A549 (cell line): ENCODE results near the gene PPP3CB.
A peak's percentile ranks its signal among the peaks of the same experiment; 100 is the strongest.

Experiments used
- CHD2 ChIP-seq: fragments of 150-350 bp; IDR thresholded peaks from 2 replicates; pipeline ENCODE4 v1.6.1; 2014; ENCODE audit warnings: low read length; ENCODE audit not compliant: partially characterized antibody
- FOXS1 ChIP-seq: fragments of 250-450 bp; sonication (Bioruptor Pico); IDR thresholded peaks from 2 replicates; pipeline ENCODE4 v1.5.0; 2020; ENCODE audit warnings: mild to moderate bottlenecking, moderate library complexity
- HOXB5 ChIP-seq: fragments of 250-450 bp; sonication (Bioruptor Pico); IDR thresholded peaks from 2 replicates; pipeline ENCODE4 v1.5.0; 2020; ENCODE audit warnings: mild to moderate bottlenecking, moderate library complexity
- JUN ChIP-seq, 2 experiments: fragments of >200 bp; sonication (Bioruptor Twin); formaldehyde crosslinking; IDR thresholded peaks; 2 replicates in 1 of 2; 3 replicates in 1 of 2; pipeline ENCODE4 v1.6.1; 2016 to 2017
- KDM1A ChIP-seq: fragments of 200-600 bp; sonication (generic); IDR thresholded peaks from 2 replicates; pipeline ENCODE4 v1.6.1; 2016; ENCODE audit warnings: low read depth, mild to moderate bottlenecking
- KDM5A ChIP-seq: fragments of 200-600 bp; sonication (generic); IDR thresholded peaks from 2 replicates; pipeline ENCODE4 v1.6.1; 2016; ENCODE audit warnings: antibody characterized with exemption, mild to moderate bottlenecking
- PHF8 ChIP-seq: fragments of 200-600 bp; sonication (generic); IDR thresholded peaks from 2 replicates; pipeline ENCODE4 v1.6.1; 2016; ENCODE audit warnings: low read depth, mild to moderate bottlenecking, antibody characterized with exemption, moderate library complexity, borderline replicate concordance
- POLR2A ChIP-seq: IDR thresholded peaks from 2 replicates; pipeline ENCODE4 v1.6.1; 2012; ENCODE audit warnings: mild to moderate bottlenecking, low read length
- POLR2AphosphoS2 ChIP-seq: conservative IDR thresholded peaks from 2 replicates; pipeline ENCODE4 v1.6.1; 2012; ENCODE audit warnings: low read length, improper control_type of control experiment, inconsistent platforms
- RFX5 ChIP-seq: fragments of 450-650 bp; IDR thresholded peaks from 2 replicates; pipeline ENCODE4 v1.7.1; 2014; ENCODE audit warnings: antibody characterized with exemption, mild to moderate bottlenecking, moderate library complexity
- TF ChIP-seq, protein P1 (sequence below): fragments of >200 bp; sonication (Bioruptor Twin); formaldehyde crosslinking; IDR thresholded peaks from 3 replicates; pipeline ENCODE4 v1.5.1; 2016
- TF ChIP-seq, protein P2 (sequence below): fragments of 450-650 bp; IDR thresholded peaks from 2 replicates; pipeline ENCODE4 v1.6.1; 2014; ENCODE audit warnings: antibody characterized with exemption
- TF ChIP-seq, protein P3 (sequence below): IDR thresholded peaks from 2 replicates; pipeline ENCODE4 v1.6.1; 2012
- TF ChIP-seq, protein P4 (sequence below): IDR thresholded peaks from 2 replicates; pipeline ENCODE4 v1.6.1; 2012

DNA sequence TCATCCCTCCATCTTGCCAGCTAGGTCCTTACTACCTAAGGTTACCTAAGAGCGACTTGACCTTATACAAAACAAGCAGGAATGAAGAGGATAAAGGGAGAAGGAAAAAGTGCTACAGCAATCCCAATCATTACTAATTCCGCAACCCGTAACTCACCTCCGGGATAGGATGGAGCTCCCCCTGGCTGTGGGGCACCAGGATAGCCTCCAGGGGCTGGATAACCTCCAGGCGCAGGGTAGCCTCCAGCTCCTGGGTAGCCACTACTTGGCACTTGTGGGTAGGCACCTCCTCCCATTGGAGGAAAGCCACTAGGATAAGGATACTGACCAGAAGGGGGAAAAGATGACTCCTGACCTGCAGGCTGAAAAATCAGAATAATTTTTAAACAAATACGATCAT, 97.8 kb downstream of the PPP3CB start:
- no peak for TF ChIP-seq HOXB5
- TF ChIP-seq, protein P1, sequence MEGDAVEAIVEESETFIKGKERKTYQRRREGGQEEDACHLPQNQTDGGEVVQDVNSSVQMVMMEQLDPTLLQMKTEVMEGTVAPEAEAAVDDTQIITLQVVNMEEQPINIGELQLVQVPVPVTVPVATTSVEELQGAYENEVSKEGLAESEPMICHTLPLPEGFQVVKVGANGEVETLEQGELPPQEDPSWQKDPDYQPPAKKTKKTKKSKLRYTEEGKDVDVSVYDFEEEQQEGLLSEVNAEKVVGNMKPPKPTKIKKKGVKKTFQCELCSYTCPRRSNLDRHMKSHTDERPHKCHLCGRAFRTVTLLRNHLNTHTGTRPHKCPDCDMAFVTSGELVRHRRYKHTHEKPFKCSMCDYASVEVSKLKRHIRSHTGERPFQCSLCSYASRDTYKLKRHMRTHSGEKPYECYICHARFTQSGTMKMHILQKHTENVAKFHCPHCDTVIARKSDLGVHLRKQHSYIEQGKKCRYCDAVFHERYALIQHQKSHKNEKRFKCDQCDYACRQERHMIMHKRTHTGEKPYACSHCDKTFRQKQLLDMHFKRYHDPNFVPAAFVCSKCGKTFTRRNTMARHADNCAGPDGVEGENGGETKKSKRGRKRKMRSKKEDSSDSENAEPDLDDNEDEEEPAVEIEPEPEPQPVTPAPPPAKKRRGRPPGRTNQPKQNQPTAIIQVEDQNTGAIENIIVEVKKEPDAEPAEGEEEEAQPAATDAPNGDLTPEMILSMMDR, result peak; percentile 35
- TF ChIP-seq, protein P2, sequence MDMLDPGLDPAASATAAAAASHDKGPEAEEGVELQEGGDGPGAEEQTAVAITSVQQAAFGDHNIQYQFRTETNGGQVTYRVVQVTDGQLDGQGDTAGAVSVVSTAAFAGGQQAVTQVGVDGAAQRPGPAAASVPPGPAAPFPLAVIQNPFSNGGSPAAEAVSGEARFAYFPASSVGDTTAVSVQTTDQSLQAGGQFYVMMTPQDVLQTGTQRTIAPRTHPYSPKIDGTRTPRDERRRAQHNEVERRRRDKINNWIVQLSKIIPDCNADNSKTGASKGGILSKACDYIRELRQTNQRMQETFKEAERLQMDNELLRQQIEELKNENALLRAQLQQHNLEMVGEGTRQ, result no peak
- no peak for TF ChIP-seq KDM1A
- no peak for TF ChIP-seq POLR2AphosphoS2
- no peak for TF ChIP-seq JUN (IDR thresholded peaks at IDR 0.05)
- TF ChIP-seq, protein P3, sequence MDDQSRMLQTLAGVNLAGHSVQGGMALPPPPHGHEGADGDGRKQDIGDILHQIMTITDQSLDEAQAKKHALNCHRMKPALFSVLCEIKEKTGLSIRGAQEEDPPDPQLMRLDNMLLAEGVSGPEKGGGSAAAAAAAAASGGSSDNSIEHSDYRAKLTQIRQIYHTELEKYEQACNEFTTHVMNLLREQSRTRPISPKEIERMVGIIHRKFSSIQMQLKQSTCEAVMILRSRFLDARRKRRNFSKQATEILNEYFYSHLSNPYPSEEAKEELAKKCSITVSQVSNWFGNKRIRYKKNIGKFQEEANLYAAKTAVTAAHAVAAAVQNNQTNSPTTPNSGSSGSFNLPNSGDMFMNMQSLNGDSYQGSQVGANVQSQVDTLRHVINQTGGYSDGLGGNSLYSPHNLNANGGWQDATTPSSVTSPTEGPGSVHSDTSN, result no peak
- TF ChIP-seq RFX5, result no peak
- TF ChIP-seq, protein P4, sequence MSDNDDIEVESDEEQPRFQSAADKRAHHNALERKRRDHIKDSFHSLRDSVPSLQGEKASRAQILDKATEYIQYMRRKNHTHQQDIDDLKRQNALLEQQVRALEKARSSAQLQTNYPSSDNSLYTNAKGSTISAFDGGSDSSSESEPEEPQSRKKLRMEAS, result no peak
- TF ChIP-seq PHF8, result no peak
- no peak for TF ChIP-seq KDM5A
- TF ChIP-seq FOXS1, result no peak
- TF ChIP-seq CHD2, result no peak
- TF ChIP-seq POLR2A, result no peak
